Ovary (tissue), 3 donors: Measurements from ENCODE around the gene ICAM5.

Experiments
- EP300 ChIP-seq: sonication (generic); formaldehyde crosslinking; IDR thresholded peaks from one replicate; pipeline ENCODE4 v1.6.1; 2017; ENCODE audit warnings: antibody characterized with exemption
- TF ChIP-seq, protein P1 (sequence below), 3 donors: fragments of 450-650 bp in 2 of 3; fragments of 200-600 bp in 1 of 3; IDR thresholded peaks; one replicate each; pipeline versions ENCODE4 v1.5.1 to v1.8.0; 2016 to 2022; ENCODE audit warnings: antibody characterized with exemption in 3 of 3, mild to moderate bottlenecking in 1 of 3
- donor health status: DM: no; HTN: no; CAD: no.

DNA sequence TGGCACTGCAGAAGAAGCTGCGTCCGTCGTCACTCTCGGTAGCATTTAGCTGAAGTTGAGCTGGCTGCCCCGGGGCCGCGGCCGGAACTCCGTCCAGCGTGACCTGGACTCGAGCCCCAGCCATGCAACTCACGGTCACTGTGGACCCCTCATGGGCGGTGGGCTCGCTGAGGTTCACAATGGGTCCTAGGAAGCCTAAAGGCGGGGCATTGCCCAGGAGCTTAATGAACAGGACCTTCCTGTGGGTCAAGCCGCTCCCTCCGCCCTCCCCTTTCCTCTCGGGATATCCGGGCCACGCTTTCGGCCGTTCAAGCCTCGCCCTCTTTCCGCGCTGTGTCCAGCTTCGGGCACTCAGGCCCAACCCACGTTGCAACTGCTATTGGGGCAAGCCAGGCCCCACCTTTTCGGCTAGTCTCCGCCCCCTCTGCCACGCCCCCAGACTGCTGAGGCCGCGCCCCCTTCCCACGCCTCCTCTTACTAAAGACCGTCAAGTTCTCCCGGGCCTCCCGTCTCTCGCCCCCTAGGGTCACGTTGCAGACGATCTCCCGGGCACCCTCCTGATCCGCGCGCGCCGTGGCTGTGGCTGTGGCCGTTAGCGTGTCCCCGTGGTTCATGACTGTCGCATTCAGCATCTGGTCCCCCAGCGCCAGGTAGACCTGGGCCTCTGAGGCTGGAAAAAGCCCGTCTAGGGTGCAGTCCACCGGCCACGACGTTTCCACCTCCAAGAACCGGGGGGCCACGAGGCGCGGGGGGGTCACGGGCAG is 45.0 kb downstream of the ICAM5 start:
- TF ChIP-seq, protein P1, sequence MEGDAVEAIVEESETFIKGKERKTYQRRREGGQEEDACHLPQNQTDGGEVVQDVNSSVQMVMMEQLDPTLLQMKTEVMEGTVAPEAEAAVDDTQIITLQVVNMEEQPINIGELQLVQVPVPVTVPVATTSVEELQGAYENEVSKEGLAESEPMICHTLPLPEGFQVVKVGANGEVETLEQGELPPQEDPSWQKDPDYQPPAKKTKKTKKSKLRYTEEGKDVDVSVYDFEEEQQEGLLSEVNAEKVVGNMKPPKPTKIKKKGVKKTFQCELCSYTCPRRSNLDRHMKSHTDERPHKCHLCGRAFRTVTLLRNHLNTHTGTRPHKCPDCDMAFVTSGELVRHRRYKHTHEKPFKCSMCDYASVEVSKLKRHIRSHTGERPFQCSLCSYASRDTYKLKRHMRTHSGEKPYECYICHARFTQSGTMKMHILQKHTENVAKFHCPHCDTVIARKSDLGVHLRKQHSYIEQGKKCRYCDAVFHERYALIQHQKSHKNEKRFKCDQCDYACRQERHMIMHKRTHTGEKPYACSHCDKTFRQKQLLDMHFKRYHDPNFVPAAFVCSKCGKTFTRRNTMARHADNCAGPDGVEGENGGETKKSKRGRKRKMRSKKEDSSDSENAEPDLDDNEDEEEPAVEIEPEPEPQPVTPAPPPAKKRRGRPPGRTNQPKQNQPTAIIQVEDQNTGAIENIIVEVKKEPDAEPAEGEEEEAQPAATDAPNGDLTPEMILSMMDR (IDR thresholded peaks at IDR 0.05) = no peak
- TF ChIP-seq EP300 = no peak
